Bronchial epithelial cell (primary cell): ENCODE measurements around the gene EMSY. TPM values are rescaled to one million over a fixed set of nuclear protein-coding genes. Genes with fewer than 3 reads are reported as not detected.

Experiments used
- DNase-seq: peaks from one replicate; pipeline ENCODE4 v3.0.0-alpha.2; 2010; ENCODE audit warnings: low read depth
- FAIRE-seq: peaks from 2 replicates; lab custom pipeline; 2011; peaks lifted over from hg19 to GRCh38; lab: Jason Lieb, UNC
- H3K27me3 ChIP-seq: 2 replicates; pipeline ENCODE4 v1.5.1; 2011; ENCODE audit warnings: low read length; ENCODE audit not compliant: control insufficient read depth, insufficient read depth
- H3K36me3 ChIP-seq: 2 replicates; pipeline ENCODE4 v1.5.1; 2011; ENCODE audit warnings: low read length; ENCODE audit not compliant: control insufficient read depth, insufficient read depth
- H3K4me3 ChIP-seq: 2 replicates; pipeline ENCODE4 v1.5.1; 2011; ENCODE audit warnings: mild to moderate bottlenecking, low read depth, low read length, control low read depth
- CTCF ChIP-seq: IDR thresholded peaks from 2 replicates; pipeline ENCODE4 v1.5.1; 2011; ENCODE audit warnings: mild to moderate bottlenecking, moderate library complexity, low read length, control low read depth, inconsistent platforms; ENCODE audit not compliant: insufficient read depth, severe bottlenecking
- total RNA-seq: library from RNA; depleted of rRNA; stranded (reverse); fragments of >200 nt; gene quantifications from 2 replicates; pipeline ENCODE4 v1.2.1, GENCODE V29; 2014

EMSY gene
- total RNA-seq, 1 donor from 2014 or later: 6.1 TPM

GRCh38 chr11:76543006-76543703 lies 98.3 kb downstream of the EMSY start:
- Histone ChIP-seq H3K27me3 (no peaks in the 10 kb centered on the region), H3K4me3 (no peak overlapping the region), H3K36me3 (peaks cover 9% of the 10 kb centered on the region)
- TF ChIP-seq CTCF: no peak
- peak; percentile 72 for DNase-seq
- FAIRE-seq: peak; percentile 85

GRCh38 chr11:76550781-76551180 lies 106.0 kb downstream of the EMSY start:
- no peak for TF ChIP-seq CTCF
- peaks cover 5% of the 10 kb centered on the region for H3K36me3 ChIP-seq
- no peak overlapping the region for H3K4me3 ChIP-seq
- no peaks in the 10 kb centered on the region for H3K27me3 ChIP-seq
- no peak for FAIRE-seq
- DNase-seq: no peak

GRCh38 chr11:76551400-76551799 lies 106.6 kb downstream of the EMSY start:
- H3K27me3 ChIP-seq: no peaks in the 10 kb centered on the region
- peaks cover 2% of the 10 kb centered on the region for H3K36me3 ChIP-seq
- DNase-seq (peak; percentile 8), FAIRE-seq (no peak)
- no peak overlapping the region for H3K4me3 ChIP-seq
- TF ChIP-seq CTCF: no peak

- no peaks in the 10 kb centered on the region for H3K27me3 ChIP-seq
- no peak for FAIRE-seq
- no peak for TF ChIP-seq CTCF
Observed at GRCh38 chr11:76552987-76553386, 108.2 kb downstream of the EMSY start.

GRCh38 chr11:76553554-76554476 lies 109.0 kb downstream of the EMSY start:
- FAIRE-seq: no peak
- no peak for DNase-seq
- H3K36me3 ChIP-seq: peaks cover 2% of the 10 kb centered on the region
- no peak for TF ChIP-seq CTCF
- no peak overlapping the region for H3K4me3 ChIP-seq
- no peaks in the 10 kb centered on the region for H3K27me3 ChIP-seq

More at GRCh38 chr11:76552987-76553386, 108.2 kb downstream of the EMSY start:
- H3K36me3 ChIP-seq: peaks cover 2% of the 10 kb centered on the region
- no peak overlapping the region for H3K4me3 ChIP-seq
- no peak for DNase-seq
